T-helper 2 cell (primary cell): ENCODE results near the gene SLC6A9.

Experiments used
- DNase-seq, 5 experiments: peaks; one replicate each; pipeline versions ENCODE4 v3.0.0 to v3.0.0-alpha.2; 2012 to 2022
- total RNA-seq, 2 donors: gene quantifications; one replicate each; lab custom pipeline; 2026; lab: John Stamatoyannopoulos, UW

Gene SLC6A9
- 0.13 to 4.4 reads per million in 2 donors for total RNA-seq

DNA sequence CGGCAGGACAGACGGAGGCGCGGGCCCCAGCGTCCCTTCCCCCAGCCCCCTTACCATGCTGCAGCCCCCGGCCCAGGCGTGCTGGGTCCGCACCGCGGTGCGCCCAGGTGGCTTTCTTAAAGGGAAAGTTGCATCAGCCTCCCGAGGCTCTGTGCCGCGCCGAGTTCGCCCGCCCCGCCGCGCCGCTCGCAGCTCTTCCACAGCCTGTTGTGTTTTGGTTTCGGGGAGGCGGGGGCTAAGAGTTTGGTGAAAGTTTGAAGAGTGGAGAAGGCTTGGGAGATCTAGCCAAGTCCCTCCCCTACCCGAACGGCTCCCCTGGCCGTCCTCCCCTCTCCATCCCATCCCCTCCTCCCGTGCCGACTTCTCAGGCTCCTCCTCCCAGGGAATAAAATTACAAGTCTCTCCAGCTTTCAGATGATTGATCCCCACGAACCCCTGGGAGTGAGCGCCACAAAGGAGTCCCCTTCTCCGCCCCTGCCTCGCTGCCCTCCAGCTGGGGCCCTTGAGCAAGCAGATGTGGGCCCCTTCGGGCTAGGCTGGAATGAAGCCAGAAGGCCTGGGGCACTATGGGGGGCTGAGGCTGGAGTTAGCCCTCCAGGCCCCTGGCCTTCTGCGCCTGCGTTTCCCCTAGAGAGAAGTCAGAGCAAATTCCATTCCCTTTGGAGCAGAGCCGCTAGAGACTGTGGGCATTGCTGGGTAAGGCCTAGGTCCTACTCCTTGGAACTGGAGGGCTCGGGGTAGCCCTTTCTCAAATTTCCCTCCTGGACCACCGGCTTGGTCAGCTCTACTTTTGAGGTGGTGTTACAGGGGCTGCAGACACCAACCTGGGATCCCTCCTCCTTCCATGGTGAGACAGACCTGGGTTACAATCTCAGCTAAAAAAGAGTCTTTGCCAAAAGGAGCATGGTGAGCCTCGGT, at the start of gene SLC6A9:
SLC6A9 (minus strand) TSS at position 211 of the 918 bp plus-strand sequence. CDS start 7,185 bp downstream, outside the sequence.
- DNase-seq, result peak in 3 of 5 experiments; percentile 10 to 55 (median 33)

DNA sequence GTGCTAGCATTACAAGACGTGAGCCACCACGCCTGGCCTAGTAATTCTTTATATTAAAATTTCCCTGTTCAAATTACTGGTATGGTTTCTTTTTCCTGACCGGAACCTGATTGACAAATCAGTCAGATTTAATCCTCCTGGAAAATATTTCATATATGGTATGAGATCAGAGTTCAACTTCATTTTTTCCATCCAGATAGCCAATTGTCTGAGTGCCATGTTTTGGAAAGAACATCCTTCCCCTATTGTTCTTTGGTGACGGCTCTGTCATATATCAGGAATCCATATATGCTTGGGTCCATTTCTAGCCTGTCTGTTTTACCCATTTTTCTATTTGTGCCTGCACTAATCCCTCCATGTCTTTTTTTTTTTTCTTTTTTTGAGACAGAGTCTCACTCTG, 48.3 kb upstream of the SLC6A9 start:
- no peak for DNase-seq

DNA sequence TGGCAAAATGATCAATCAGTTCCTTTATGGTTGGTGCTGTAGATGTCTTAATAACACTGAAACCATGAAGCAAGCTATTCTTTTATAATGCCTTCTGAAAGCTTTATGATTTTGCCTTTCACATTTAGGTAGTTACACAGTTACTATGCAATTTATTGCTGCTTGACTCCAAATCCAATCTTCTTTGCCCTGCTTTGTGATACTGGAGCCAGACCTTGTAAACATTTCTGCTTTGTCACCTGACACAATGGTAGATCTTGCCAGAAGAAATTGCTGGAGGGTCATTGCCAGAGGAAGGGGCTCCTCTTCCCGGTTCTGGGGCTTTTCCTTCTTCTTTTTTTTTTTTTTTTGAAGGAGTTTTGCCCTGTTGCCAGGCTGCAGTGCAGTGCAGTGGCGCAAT, 46.8 kb upstream of the SLC6A9 start:
- no peak for DNase-seq

DNA sequence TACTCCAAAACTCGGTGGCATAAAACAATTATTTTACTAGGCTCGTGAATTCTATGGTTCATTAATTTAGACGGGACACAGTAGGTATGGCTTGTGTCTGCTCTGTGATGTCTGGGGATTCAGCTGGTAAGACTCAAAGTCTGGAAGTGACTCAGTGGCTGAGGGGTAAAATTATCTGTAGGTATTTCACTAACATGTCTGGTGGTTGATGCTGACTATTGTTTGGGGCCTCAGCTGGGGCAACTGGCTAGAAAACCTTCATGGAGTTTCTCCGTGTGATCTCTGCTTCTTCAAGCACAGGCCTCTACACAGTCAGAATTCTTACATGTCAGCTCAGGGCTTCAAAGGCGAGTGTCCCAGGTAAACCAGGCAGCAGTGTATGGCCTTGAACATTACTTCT, 46.2 kb upstream of the SLC6A9 start:
- no peak for DNase-seq

DNA sequence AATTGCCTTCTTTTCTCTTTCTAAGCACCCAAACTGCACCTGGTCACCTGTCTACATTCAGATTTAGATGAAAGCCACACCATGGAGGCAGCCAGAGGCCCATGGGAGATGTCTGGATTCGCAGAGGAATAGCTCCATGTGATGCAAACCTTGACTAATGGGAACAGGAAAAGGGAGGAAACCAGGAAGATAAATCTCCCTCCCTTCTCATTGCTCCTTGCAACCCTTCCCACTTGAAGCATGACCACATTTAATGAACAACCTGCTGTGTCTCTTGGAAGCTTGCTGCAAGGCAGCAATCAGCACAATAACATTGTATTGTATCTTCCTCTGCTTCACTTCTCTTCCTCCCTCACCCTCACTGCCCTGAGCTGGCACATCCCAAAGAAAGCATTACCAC, 44.8 kb upstream of the SLC6A9 start:
- no peak for DNase-seq

DNA sequence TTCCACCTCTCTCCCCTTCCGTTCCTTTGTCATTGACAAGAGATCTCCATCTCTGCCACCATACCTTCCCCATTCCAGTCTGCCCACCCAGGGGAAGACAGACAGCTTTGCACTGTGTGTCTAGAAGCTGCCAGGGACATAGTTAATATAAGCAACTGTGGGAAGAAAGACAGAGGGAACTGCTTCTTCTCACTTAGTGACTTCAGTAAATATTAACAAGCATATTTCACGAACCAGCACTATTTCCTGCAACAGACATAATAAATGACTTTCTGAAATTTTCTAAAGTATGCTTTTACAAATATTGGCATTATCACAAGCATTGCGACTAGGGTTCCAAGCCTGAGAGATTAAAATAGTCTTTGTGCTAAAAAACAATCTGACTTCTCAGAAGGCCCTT, 43.2 kb upstream of the SLC6A9 start:
- DNase-seq, result no peak

DNA sequence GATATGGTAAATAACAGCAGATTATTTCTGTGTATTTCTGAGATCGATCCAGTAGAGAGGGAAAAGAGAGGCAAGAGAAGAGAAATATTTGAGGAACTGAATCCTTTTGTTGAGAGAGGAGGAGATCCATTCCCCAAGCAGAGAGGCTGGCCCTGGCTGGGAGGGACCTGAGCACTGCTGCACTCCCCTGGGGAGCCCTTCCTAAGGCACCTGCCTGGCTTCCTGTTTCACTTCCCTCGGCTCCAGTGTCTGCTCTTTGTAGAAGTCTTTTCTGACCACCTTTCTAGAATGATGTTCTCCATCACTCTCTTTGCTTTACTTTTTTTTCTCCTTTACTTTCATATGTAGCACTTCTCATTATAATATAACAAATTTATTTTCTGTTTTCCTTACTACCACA, 42.3 kb upstream of the SLC6A9 start:
- DNase-seq, result no peak

DNA sequence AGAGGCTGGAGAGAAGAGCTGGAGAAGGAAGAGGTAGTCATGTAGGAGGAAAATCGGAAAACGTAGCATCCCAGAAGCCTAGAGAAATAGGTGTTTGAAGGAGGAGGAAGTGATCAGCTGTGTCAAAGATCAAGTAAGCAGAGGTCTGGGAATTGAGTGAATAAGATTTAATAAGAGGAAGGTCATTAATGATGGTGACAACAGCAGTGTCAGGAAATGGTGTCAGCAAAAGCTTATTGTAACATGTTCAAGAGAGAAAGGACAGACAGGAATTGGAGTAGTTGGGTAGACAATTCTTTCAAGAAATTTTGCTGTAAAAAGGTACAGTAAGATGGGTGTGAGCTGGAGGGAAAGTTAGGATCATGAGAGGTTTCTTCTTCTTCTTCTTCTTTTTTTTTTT, 41.6 kb upstream of the SLC6A9 start:
- no peak for DNase-seq

DNA sequence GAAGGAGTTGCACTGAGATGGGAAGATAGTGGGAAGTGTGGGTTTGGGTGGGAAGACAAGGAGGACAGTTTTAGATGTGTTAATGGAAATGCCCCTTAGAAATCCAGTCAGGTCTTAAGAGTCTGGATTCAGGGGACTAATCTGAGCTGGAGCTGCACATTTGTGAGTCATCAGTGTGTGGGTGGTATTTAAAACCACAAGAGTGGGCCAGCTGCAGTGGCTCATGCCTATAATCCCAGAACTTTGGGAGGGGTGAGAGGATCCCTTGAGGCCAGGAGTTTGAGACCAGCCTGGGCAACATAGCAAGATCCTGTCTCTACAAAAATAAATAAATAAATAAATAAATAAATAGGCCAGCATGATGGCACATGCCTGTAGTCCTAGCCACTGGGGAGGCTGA, 40.9 kb upstream of the SLC6A9 start:
- no peak for DNase-seq

DNA sequence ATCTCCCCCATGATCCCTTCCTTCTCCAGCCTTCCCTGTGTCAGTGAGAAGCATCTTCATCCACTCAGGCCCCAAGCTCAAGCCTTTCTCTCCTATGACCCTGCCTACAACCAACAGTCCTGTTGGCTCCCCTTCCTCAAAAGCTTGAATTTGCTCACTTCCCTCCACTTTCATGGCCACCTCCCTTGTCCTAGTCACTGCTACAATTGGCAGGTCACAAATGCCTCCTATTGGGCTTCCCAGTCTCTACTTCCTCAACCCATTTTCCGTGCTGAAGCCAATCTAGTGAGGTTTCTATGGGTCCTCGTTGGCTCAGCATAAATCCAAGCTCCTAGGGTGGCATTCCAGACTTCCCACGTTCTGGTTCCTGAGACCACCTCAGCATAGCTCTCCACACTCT, 40.2 kb upstream of the SLC6A9 start:
- no peak for DNase-seq

DNA sequence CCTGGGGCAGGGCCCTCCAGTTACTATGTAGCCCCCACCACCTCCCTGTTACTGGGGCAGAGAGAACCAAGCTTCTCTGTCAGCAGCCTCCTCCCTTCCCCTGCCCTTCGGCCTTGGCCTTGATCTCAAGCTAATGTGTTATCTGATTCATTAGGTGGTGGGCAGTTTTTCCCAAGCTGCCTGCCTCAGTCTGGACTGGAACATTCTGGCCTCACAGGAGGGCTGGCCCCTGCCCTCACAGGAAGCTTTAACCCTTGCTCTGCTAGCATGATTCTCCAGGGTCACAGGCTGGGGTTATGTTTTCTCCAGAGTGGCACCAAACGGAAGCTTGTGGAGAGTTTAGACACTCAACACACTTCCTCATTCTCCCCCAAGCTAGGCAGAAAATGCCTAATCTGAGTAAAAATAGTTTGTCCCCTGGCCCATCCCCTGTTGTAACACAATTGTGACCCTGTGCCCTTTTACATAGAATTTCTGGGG, 37.2 kb upstream of the SLC6A9 start:
- no peak for DNase-seq

DNA sequence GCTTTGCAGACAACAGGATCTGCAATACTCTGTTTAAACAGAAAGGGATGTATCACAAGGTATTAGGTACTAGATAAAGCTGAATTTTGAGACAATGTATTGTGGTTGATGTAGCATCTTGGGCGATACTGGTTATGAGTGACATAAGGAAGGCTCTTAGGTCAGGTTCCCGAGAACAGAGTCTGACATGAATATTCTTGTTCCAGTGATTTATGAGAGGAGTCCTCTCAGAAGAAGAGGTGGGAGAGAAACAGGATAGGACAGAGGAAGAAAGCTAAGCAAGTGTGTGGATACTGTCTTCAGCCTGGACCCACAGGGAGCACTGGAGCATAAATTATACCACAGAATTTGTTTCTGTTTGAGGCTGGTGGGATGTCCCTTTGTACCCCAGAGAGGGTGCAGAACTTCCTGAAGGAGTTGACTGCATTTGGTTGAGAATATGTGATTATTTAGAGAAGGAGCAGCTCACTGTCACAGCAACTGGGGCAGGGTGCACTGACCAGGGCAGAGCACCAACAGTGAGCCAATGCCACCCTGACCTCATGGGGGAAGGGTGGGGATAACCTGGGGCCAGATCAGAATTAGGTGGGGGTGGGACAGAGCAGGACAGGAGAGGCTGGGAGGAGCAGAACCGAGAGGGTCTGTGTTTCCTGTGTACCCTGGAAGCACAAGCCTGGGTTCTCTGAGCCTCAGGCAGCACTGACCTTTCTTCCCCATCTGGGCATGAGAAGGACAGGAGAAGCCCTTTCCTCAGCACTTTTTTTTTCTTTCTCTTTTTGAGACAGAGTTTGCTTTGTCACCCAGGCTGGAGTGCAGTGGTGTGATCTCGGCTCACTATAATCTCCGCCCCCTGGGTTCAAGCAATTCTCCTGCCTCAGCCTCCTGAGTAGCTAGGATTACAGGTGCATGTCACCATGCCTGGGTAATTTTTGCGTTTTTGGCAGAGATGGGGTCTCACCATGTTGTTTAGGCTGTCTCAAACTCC, 36.3 kb upstream of the SLC6A9 start:
- no peak for DNase-seq

DNA sequence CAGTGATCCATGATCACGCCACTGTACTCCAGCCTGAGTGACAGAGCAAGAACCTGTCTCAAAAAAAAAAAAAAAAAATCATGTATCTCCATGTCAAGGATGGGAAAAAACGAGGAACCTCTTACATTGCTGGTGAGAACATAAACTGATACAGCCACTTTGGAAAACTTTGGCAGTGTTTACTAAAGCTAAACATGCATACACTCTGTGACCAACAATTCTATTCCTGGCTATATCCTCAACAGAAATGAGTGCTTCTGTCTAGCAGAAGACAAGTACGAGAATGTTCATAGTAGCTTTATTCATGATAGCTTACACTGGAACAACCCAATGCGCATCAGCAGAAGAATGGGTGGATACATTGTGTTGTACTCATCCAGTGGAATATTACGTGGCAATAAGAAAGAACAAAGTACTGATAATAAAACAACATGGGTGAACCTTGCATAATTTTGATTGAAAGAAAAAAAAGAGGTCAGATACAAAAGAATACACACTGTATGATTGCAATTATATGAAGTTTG, 31.5 kb upstream of the SLC6A9 start:
- DNase-seq, result no peak

DNA sequence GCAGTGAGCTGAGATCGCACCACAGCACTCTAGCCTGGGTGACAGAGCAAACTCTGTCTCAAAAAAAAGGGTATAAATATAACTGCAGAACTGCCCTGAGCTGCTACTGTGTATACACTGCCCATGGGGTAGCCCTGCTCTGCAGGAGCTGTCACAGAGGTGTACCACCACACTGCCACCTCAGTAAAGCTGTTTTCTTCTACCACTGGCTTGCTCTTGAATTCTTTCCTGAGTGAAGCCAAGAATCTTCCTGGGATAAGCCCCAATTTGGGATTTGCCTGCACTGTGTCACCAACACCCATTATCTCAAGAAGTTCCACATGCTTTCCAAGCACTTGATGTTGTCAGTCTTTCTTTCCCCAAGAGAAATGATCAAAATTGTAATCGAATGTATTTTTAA, 30.6 kb upstream of the SLC6A9 start:
- DNase-seq, result no peak

DNA sequence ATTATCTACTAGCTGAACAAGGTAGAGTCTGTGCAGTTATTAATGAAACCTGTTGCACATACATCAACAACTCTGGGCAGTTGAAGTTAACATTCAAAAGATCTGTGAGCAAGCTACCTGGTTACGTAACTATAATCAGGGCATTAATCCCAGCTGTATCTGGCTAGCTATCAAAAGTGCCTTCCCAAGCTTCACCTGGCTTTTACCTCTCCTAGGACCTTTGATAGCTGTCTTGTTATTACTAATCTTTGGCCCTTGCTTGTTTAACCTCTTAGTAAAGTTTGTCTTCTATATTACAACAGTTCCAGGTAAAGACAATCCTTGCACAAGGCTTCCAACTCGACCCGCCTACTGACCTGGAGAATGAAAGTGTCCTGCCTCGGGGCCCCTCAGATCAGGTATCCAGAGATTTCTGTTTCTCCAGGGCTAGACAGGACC, 29.6 kb upstream of the SLC6A9 start:
- no peak for DNase-seq

DNA sequence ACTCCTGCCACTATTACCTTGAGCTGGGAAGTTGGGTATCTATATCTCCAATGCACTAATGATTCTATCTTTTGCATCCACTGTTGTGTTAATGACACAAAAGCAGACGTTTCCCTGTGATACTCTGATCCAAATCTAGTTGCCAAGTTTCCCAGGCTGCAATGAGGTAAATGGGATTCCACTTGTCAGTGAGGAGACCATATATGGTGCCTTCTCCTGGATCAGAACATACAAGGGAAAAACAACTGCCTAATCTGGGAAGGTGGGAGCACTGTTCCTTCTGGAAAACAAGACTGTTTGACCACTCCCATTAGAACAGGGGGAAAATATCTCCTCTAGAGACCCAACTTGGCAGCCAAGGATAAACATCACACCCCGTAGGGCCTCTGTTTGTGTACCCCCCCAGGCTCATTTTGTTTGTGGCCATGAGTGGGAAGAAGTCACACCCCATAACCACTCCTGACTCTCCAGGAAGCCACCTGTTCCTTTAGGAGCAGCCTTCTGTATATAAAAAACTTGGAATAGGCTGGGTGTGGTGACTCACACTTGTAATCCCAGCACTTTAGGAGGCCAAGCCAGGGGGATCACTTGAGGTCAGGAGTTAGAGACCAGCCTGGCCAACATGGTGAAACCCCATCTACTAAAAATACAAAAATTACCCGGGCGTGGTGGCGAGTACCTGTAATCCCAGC, 28.5 kb upstream of the SLC6A9 start:
- DNase-seq, result no peak

DNA sequence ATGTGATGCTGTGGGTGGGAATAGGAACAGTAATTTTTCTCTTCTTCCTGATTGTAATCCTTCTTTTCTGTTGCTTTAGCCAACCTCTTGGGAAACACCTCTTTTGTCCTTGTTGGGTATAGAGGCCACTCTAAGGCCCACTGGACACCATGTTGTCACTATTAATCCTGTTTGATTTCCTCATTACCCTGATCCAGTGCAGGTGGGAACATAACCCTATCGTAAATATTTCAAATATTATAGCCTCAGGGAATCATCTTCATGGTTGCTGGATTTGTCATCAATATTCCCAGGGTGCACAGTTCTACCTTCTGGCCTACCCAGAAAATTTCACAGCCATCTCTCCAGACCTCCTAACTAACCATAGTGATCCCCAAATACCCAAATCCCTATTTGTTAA, 27.9 kb upstream of the SLC6A9 start:
- no peak for DNase-seq

DNA sequence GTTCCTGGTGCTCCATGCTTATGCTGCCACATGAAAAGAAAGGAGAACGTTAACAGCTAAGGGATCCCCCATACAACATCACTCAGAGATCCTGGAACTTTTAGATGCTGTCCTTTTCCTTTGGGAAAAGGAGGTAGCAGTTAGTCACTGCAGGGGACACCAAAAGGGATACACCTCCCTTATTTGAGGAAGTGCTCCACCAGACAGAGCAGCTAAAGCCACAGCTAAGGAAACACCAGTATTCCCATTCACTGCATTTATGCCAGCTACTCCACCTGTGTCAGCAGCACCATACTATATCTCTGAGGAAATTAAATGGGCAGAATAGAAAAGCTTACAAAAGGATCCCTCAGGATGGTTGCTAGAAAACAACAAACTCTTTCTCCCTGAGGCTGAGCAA, 26.0 kb upstream of the SLC6A9 start:
- no peak for DNase-seq

DNA sequence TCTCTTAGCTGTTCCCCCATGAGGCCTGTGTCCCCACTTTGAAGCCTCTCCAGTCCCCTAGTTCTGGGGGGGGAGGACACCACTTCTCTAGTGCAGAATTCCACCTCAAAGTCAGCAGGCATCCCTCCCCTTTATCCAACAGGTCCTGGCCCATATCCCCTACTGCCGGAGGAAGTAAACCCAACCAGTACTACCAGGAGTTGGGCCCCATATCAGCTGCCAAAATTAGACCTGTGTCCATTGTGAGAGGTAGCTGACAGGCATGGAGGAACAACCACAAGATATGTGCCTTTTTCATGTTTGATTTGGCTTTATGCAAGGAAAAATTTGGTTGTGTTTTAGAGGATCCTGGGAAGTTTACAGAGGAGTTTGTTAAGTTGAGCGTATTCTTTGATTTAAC, 22.1 kb upstream of the SLC6A9 start:
- DNase-seq, result no peak

DNA sequence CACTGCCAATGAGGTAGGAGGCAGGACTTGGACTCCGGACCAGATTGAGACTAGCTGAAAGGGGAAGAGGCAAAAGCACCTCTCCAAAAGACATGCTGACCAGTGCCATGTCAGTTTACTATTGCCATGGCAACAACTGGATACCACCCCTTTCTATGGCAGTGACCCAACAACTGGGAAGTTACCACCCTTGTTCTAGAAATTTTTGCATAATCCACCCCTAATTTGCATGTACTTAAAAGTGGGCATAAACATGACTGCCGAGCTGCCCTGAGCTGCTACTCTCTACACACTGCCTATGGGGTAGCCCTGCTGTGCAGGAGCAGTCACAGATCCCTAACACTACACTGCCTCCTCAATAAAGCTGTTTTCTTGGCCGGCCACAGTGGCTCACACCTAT, 19.0 kb upstream of the SLC6A9 start:
- no peak for DNase-seq

DNA sequence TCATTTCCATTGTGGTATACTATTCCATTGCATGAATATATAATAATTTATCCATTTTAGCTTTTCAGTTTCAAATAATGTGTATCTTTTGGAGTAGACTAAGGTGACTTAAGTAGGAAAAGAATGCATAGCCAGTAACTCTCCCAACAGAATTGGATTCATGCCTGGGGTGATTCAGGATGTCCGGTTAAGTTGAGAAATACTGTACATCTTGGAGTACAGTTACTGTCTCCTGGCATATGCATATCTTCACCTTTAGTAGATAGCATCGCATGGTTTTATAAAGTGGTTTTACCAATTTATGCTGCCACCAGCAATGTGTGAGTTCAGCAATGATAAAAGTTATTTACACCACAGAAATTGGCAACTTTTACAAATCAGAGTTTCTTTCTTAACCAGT, 18.6 kb upstream of the SLC6A9 start:
- no peak for DNase-seq

DNA sequence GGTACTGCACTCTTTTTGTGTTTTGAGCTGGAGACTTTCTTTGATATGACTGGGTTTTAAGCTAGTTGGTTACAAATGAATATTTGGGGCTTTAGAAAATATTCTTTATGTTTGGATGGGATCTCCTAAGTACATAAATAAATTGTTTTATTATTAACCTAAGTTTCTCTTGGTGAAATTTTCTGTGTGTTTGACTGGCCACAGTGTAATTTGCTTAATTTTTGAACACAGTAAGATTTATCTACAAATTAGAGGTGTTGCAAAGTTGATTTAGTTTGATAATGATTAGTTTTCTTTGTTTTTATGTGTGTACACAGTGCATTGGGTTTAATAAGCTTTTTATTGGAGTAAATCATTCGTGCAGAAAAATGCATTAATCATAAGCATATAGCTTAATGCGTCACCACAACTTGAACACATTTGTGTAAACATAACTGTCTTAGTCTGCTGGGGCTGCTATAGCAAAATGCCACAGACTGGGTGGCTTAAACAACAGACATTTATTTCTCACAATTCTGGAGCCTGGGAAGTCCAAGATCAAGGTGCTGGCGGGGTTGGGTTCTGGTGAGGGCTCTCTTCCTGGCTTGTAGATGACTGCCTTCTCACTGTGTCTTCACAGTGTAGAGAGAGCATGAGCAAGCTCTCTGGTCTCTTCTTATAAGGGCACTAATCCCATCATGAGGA, 17.4 kb upstream of the SLC6A9 start:
- DNase-seq, result no peak
